Activated CD4-positive, CD25-positive, alpha-beta regulatory T cell treated with anti-CD3 and anti-CD28 coated beads, Interleukin-2, amount 50 U/mL, for 24 hours (primary cell): Measurements from ENCODE around the gene JDP2.

Source experiments
- ATAC-seq, 2 donors: fragments of 150-1000 bp; cut with Tn5 transposase; one replicate each; pipeline ENCODE4 v1.10.0; 2021; ENCODE audit warnings: mild to moderate bottlenecking in 1 of 2, moderate library complexity in 1 of 2

JDP2 gene

DNA sequence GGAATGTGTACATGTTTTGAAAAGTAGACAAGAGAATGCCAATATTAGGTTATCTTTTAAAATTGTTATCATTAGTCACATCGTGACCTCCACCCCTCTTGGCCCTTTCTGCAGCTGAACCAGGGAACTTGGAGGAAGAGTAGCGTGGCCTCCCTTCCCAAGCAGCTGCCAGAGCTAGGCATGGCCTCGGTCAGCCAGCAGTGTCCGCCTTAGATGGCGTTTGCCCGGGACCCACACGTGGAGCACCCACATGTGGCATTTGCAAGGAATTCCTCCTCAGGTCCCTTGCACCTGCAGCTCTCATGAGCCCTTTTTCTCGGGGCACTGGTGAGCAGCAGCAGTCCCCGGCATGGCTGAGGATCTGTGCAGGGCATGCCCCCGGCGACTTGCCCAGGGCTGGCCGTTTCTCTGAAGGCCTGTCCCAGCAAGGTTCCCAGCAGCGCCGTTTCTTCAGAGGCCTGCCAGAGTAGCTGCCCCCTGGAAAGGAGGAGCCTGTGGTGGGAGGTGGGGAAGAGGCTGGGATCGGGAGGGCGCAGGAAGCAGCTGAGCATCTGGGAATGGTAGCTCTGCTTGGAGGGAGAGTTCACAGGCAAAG, 10.8 kb downstream of the JDP2 start:
- no peak for ATAC-seq

GRCh38 chr14:75439989-75440388, 12.2 kb downstream of the JDP2 start:
- no peak for ATAC-seq

DNA sequence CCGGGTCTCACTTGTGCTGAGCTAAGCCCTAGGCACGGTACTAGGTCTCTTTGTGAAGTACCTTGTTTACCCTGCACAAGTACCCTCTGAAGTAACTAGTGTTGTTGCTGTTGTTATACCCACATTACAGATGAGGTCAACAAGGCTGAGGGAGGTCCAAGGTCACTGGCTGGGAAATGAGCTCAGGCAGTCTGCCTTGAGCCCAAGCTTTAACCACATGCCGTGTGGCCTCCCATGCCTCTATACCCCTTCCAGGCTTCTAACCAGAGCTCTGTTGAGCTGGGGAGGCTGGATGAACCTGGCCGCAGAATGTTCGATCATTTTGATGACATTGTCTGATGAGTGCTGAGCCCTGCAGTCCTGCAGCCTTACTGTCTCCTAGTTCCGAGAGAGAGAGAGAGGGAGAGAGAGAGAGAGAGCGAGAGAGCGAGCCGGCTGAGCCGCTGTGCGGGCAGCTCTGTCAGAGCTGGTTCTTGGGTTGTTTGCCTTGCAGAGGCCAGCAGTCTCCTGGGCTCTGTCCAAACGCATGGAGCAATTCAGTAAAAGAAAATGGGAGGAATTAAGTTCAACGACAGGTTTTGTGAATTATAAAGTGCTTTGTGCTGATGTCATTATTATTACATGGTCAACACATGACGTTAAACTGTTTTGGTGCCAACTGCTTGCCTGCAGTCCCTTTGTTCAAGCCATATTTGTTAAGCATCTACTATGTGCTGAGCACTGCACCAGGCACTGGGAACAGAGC, 13.1 kb downstream of the JDP2 start:
- no peak for ATAC-seq

DNA sequence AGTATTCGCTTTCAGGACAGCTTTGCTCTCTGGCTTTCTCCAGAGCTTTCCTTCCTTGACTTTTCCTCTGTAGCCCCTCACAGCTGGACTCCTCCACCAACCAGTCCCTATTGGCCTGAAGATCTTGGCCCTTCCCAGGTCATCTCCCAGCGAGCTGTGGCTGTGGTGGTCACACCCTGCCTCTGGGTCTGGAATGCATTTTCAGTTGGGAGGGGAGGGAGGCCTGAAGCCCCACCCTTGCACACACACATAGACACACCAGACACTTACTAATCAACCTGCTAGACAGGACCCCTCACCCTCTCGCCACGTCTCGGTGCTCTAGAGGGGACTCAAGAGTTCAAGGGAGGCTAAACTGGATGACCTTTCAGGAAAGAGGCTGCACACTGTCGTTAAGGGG, 13.9 kb downstream of the JDP2 start:
- ATAC-seq = no peak

DNA sequence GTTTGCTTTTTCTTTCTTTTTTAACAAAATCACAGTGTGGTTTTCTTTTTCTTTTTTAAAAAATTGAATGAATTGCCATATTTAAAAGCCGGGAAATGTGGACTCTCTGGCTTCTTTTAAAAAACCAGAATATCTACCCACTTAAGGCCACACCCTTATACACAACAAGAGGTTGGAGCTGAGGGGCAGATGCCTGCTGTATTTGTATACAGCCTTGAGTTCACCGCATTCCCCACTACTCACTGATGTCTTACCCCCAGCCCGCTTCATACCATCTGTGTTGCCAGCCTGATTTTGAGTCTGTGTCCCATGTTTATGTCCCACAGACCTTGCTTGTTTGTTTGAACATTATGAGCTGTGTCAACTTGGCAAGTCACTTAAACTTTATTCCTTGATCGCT, 14.3 kb downstream of the JDP2 start:
- ATAC-seq = no peak

DNA sequence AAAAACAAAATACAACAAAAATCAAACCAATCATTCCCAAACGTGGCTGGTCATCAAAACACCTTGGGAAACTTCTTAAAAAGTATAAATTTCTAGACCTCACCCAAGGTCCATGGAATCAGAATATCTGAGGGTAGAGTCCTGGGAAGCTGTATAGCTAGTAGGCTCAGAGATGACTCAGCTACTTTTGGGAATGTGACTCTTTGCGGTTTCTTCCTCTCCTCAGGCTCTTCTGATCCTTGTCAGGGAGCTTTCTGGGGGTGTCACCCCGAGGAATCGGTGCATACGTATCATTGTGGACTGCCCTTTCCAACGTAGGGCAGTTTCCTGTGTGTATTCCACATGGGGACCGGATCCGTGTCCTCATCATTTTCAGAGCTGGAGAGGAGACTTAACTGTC, 14.8 kb downstream of the JDP2 start:
- no peak for ATAC-seq

DNA sequence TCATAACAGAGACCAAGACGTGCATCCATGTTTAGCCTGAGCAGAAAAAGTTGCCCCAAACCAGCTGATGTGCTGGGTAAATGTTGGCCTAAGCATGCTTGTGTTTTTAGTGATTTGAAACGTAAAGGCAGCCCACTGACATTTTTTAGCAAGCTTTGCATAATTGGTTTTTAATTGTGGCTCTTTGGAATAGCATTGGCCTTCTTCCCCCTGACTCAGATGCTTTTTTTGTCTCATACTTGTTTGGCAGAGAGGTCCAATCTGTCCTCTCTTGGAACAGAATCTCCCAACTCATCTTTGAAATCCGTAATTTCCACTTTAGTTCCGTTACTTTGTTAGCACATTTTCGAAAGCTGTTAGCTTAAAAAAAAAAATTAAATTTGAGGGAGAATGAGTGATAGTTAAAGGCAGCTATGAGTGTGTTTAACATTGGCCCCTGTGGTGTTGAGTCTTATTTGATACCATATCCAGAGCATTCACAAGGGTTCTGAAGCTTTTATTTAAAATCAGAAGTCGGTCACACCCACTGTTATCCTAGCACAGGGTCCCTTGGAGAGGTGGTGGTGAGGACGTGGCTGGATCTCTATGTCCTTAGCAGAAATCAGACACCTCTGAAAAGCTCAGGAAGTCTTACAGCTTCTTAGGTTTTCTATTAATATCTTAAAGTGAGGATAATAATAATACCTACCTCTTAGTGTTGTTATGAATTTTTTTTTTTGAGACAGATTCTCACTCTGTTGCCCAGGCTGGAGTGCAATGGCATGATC, 15.6 kb downstream of the JDP2 start:
- ATAC-seq = no peak

GRCh38 chr14:75445236-75445635, 17.4 kb downstream of the JDP2 start:
- no peak for ATAC-seq

DNA sequence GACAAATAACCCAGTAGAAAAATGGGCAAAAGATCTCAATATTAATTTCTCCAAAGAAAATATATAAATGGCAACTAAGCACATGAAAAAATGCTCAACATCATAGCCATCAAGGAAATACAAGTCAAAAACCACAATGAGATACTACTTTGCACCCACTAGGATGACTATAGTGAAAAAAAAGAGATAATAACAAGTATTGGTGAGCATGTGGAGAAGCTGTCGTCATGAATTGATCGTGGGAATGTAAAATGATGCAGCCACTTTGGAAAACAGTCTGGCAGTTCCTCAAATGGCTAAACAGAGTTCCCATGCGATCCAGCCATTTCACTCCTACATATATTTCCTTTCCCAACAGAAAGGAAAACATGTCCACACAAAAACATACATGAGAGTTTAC, 18.1 kb downstream of the JDP2 start:
- ATAC-seq = no peak

DNA sequence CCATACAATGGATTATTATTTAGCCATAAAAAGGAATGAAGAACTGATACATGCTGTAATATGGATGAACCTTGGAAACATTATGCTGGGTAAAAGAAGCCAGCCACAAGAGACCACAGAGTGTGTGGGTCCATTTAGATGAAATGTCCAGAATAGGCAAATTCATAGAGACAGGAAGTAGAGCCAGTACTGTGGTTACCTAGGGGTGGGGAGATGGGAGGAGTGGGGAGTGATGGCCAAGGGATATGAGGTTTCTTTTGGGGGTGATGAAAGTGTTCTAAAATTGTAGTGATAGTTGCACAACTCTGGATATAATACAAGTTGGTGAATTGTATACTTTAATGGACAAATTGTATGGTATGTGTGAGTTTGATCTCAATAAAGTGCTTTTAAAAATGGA, 18.6 kb downstream of the JDP2 start:
- ATAC-seq = no peak

GRCh38 chr14:75448209-75448608, 20.4 kb downstream of the JDP2 start:
- ATAC-seq = no peak

DNA sequence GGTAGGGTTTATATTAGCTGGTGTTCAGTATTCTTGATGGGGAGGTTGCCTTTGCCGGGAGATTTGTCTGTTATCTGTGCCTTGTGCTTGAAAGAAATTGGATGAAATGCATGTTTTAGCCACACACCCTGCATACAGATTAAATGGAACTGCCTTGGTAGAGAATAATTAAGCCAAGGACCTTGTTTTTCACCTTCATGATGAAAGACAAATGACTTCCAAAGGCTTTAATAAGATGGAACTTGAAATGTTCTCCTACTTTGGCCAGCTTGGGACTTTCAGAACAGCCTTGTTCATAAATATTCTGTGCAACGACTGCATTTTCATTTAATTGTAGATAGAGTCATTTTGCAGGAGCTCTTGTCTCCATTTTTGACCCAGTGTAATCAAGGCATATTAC, 21.2 kb downstream of the JDP2 start:
- no peak for ATAC-seq

DNA sequence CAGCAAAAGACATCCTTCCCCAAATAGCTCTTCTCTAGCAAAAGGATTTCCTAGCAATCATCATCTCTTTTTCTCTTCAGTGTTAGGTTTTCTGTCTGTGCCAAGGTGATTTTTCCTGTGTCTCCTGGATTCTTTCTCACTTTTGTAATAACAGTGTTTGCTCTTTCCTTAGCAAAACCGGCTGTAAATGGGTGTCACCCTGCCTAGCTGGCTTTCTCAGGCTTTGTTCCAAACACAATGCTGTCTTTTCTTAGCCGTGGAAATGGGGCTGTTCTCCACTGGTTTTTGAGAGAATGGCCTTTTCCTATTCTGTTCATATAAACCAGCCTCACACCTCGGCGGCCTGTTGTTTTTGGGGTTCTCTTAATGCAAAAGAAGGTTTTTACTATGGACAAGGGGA, 21.9 kb downstream of the JDP2 start:
- ATAC-seq = no peak

DNA sequence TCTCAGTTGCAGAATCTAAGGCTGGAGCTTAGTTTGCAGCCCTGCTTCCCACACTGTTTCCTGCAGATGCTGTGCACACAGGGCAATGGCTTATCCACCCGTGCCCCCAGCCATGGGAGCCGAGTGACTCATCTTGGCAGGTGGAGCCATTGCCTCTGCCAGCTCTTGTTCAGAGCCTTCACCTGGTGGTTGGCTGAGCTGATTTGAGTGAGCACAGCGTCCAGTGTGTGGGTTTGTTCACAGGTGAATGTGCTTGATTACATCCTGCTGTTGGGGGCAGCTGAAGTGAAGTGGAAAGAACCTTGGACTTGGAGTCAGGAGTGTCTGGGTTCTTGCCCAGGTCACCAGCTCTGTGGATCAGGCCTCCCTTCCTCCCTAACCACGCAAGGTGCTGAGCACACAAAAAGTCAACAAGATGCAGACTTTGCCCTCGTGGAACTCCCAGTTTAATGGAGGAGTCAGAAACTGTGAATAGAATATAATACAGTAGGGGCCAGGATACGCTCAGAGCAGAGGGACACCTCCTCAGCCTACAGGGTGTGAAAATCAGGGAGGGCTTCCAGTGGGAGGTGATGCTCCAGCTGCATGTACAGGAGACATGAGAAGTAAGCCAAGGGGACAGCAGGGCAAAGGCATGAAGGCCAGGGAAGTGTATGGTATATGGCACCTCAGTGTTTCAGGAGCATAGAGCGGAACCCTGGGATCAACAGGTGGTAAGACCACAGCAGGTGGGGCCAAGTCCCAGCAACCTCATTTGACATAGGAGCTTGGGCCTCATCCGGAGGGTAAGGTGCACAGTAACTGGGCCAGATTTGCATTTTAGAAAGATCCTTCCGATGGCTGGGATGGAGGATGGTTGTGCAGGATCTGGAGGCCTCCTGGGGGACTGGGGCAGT, 22.8 kb downstream of the JDP2 start:
- no peak for ATAC-seq

DNA sequence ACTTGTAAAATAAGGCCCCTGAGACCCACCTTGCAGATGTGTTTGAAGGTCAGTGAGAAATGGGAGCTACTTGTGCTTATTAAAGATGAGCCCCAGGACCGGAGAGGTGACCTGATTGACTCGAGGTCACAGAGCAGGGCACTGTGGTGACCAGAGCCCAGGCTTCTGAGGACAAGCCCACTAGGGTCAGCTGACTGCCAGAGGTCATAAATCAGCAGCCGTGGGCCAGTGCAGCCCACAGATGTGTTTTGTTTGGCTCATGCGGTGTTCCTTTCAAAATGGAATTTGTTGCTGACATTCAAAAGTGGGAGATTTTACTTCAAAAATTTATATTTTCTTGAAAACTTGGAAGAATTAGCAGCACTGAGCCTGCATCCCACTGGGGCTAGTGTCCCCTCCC, 24.5 kb downstream of the JDP2 start:
- no peak for ATAC-seq

- no peak for ATAC-seq
These were observed 25.3 kb downstream of the JDP2 start for GRCh38 chr14:75452900-75453816.

- peak in 1 of 2 donors; percentile 32 for ATAC-seq
These were observed 26.1 kb downstream of the JDP2 start for GRCh38 chr14:75453817-75454434.

DNA sequence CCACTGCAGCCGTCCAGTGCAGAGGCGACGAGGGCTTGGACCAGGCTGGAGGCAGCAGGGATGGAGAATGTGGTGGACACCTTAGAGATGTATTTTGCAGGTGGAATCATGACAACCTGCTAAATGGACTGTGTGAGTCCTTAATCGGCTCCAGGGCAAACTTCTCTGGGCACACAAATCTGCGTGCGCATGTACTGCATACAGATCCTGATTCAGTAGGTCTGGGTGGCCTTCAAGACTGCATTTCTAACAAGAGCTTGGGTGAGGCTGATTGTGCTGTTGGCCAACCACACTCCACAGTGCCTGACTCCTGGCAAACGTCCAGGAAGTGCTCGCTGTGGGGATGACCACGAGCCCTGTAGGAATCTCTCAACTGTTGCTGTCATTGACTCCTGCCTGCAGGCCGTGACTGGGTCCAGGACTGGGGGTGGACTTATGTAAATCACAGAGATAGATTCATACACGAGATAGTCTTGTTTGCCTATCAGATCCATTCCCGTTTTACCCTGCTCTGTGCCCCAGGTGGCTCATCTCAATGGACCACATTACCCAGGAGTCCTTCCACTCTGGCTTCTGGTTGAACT, 27.2 kb downstream of the JDP2 start:
- ATAC-seq = no peak

GRCh38 chr14:75456069-75456996, 28.5 kb downstream of the JDP2 start:
- no peak for ATAC-seq

DNA sequence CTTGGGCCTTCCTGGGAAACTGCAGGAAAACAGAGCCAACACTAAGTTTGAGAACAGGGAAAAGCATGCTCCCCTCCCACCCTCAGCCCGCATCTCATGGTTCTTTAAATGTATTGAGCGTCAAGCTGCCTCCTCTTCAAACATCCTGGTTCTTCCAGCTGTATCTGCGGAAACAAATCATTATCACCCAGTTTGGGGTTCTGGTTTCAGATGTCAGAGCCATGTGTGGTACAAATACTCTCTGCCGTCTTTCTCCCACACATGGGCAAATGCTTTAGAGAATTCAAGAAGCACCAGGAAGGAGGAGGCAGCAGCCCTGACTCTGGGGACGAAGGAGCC, 29.1 kb downstream of the JDP2 start:
- ATAC-seq = no peak
